Limb (tissue), 2 donors: ENCODE data around the gene RNPEPL1.

Source experiments
- DNase-seq, 2 donors: peaks; one replicate each; pipeline ENCODE4 v3.0.0-alpha.2; 2016; ENCODE audit errors: extremely low spot score in 2 of 2

Gene RNPEPL1

DNA sequence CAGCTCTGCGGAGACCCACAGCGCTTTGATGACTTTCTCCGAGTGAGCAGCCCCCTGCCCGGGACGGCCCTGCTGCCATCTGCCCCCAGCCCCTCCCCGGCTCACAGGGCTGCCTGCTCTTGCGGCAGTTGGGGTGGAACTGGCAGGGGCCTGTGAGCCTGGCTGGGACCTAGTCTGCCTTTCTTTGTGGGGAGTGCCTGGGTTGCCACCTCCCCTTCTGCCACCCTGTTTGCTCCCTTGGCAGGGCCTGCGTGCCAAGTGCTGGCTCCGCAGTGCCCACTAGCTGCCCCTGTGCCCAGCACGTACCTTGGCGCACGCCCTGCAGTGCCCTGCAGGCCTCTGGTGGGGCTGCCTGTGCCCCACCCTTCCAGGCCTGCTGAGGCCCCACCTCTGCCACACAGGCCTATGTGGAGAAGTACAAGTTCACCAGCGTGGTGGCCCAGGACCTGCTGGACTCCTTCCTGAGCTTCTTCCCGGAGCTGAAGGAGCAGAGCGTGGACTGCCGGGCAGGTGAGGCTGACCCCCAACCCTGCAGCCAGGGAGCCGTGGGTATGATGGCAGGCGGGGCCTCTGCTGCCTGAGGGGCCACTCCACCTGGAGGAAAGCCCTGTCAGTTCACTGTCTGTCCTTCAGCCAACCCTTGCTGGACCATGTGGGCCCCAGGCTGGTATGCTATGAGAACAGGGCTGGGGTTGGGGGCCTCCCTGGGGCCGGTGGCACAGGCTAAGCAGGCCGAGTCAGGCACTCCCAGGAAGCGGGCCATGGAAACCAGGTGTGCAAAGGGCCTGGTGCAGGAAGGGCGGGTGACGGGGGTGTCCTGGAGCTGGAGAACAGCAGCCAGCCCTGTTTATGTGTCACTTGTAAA, 7.0 kb downstream of the RNPEPL1 start:
- no peak for DNase-seq

DNA sequence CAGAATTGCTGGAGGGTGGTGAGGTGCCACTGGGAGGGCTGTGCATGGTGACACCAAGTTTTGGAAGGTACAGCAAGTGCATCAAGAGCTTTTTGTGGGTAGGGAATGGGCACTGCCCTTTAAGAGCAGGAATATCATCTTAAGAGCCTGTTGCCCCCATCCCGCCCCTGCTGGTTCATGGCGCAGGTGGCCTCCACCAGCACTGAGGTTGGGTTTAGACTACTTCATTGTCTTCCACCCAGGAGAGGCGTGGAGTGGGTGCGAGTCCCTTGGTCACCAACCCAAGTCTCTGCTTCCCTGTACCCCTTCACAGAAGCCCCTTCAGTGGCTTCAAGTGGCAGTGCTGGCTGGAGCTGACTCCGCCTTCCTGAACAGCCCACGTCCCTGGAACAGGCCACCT, 7.8 kb downstream of the RNPEPL1 start:
- no peak for DNase-seq

DNA sequence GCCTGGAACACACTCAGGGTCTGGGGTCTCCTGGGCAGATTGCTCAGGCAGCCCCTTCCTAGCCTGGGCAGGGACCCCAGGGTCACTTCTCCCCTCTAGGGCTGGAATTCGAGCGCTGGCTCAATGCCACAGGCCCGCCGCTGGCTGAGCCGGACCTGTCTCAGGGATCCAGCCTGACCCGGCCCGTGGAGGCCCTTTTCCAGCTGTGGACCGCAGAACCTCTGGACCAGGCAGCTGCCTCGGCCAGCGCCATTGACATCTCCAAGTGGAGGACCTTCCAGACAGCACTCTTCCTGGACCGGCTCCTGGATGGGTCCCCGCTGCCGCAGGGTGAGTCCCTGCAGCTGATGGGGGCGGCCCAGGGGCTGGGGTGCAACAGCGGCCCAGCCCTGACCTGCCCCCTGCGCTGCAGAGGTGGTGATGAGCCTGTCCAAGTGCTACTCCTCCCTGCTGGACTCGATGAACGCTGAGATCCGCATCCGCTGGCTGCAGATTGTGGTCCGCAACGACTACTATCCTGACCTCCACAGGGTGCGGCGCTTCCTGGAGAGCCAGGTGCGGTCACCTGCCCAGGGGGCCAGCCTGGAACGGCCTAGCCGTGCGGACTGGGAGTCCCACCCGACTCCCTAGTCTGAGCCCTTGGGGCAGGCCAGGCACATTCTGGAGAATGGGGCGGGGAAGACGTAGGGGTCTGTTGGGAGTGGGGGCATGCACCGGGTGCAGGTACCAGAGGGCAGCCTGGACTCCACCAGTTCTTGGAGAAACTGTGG, 8.3 kb downstream of the RNPEPL1 start:
- DNase-seq = no peak

DNA sequence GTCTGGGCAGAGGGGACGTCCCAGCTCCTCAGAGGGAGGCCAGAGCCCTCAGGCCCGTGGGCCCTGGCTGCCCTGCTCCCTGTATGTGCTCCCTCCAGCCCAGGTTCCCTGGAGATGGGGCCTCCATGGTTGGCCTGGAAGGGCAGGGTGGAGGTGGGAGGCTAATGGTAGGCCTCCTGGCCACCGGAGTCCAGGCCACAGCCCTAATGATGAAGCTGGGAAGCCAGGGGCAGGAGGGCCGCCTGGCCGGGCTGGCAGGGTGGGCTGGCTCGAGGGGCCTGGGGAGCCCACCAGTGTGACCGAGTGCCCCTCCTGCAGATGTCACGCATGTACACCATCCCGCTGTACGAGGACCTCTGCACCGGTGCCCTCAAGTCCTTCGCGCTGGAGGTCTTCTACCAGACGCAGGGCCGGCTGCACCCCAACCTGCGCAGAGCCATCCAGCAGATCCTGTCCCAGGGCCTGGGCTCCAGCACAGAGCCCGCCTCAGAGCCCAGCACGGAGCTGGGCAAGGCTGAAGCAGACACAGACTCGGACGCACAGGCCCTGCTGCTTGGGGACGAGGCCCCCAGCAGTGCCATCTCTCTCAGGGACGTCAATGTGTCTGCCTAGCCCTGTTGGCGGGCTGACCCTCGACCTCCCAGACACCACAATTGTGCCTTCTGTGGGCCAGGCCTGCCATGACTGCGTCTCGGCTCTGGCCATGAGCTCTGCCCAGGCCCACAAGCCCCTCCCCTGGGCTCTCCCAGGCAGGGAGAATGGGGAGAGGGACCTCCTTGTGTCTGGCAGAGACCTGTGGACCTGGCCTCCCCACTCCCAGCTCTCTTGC, 9.2 kb downstream of the RNPEPL1 start:
- no peak for DNase-seq

DNA sequence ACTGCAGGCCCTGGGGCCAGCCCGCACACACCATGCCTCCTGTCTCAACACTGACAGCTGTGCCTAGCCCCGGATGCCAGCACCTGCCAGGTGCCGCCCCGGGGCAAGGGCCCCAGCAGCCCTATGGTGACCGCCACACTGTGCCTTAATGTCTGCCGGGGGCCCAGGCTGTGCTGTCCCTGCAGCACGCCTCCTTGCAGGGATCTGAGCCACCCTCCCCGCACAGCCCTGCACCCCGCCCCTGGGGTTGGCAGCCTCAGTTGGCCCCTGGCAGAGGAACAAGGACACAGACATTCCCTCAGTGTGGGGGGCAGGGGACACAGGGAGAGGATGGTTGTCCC, 9.8 kb downstream of the RNPEPL1 start:
- no peak for DNase-seq

DNA sequence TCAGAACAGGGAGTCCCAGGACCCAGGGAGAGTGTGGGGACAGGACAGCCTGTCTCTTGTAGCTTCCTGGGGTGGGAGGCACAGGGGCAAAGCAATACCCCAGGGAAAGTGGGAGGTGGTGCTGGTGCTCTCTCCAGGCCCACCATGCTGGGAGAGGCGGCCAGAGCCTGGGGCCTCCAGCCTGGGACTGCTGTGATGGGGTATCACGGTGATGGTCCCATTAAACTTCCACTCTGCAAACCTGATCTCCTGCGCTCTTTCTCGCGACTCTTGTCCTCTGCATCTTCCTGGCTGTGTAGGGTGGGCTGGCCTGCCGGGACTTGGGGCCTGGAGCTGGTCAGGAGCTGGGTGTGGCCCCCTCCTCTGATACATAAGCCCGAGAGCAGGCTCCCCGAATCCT, 10.2 kb downstream of the RNPEPL1 start:
- no peak for DNase-seq

DNA sequence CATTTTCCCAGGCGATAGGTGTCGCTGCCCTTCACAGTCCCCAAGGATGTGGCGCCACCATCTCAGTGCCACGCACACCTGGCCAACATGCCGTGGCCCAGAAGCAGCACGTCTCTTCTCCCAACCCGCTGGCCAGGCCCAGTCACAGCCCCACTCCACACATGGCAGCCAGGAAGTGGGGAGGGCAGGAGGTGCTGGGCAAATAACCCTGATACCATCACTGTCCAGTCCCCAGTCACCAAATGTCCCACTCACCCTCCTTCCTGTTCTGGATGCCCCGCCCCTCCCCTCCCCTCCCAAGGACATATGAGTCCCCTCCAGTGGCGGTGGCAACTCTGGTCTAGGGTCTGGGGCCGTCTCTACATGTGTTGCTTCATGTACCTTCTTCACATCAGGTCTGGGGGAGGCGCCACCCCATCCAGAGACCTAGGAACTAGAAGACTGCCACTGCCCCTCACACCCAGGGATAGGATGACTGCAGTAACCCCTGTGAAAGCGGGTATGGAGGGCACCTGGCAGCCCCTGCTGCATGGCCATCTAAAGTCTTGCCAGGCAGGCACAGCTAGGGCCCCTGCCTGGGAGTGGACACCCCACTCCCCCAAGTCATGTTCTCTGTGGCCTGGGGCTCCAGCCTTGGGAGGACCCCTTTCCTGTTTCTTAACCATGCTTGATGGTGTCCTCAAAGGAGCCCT, 10.9 kb downstream of the RNPEPL1 start:
- DNase-seq = no peak

DNA sequence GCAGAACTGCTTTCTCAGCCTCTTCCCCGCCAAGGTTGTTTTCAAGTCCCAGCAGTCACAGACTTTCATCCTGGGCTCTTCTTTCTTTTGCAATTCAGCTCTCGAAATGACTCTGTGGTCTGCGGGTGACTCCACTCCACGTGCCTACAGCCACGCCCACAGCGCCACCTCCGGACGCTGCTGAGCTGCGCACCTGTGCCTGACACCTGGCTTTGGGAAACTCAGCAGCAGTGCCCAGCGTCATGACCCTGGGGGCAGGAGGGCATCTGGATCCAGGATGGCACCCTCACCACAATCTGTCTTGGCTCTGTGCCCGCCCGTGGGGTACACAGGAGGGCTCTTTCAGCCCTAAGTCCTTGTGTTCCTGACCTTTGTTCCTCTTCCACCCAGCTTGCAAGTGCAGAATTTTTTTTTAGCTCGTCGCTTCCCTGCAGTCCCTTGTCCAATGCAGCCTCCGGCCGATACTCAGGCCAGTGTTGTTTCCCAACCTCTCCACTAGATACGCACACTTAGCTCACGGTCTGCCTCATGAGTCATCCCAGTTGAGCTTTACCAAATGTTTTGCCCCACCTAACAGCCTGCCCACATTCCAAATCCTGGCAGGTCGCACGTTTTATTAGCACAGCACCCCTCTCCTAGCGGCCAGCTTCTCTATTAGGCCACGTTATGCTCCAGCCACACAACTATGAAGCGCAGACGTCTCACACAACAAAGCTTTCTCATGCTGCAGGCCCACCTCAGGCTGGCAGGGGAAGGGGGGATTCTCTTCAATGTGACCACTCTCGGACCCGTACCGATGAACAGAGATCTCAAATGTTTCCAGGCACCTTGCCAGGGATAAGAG, 11.7 kb downstream of the RNPEPL1 start:
- no peak for DNase-seq

DNA sequence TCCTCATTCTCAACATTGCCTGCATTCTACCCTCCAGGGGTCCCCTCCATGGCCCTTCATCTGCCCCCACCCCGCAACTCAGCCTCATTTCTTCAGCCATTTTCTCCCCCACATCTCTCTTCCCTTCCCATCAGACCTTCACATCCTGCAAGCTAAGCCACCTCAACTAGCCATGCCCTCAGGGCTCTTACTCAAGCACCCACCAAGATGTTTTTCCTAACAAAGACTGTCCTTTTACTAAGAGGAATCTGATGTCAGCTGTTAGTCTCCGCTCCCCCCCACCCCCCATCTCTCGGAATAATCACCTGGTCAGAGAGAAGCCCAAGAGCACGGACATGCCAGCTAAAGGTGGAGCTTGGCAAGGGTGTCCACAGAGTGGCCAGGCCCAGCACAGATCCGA, 13.5 kb downstream of the RNPEPL1 start:
- DNase-seq = no peak

DNA sequence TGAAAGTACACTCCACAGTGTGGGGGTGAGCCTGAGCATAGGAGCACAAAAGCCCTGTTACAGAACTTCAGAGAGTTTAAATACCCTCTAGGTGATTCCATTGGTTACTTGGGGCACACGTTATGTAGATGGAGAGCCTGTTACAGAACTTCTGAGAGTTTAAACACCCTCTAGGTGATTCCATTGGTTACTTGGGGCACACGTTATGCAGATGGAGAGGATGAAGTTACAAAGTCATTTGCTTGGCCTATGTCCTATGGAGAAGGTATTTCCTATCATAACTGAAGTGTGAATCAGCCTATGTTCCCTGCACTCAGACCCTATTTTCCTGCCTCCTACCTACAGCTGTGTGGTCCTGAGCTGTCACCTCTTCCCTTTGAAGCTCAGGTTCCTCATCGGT, 14.5 kb downstream of the RNPEPL1 start:
- DNase-seq = no peak

DNA sequence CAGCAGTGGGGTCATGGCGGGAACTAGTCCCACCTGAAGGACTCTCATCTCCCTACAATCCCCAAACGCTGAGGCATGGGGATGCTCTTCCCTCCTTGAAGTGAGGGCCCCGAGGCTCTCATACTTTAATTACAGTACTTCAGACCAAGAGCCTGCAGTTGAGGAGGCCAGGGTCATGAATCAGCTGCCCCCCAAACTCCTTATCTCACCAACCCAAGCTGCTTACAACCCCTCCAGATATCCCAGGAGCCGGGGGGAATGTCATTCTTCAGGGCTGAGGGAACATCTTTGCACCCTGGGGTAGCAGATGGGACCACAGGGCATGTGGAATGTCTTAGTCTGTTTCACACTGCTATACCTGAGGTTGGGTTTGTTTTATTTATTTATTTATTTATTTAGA, 15.5 kb downstream of the RNPEPL1 start:
- DNase-seq = no peak

DNA sequence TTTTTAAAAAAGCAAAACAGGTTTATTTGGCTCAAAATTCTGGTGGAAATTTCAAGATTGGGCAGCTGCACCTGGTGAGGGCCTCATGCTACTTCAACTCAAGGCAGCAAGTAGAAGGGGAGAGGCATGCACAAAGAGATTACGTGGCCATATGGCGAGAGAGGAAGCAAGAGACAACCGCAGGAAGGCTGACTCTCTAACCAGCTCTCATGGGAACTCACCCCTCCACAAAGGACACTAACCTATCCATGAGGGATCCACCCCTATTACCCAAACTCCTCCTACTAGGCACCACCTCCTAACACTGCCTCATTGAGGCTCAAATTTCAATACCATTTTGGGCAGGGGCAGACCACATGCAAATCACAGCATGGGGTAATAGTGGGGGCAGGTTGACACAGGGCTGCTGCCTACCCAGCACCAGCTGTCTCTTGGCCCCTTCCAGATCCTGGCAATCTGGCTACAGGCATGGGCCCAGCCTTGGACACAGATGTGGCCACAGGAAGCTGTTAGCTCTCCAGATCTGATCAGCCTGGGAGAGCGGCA, 16.3 kb downstream of the RNPEPL1 start:
- no peak for DNase-seq

DNA sequence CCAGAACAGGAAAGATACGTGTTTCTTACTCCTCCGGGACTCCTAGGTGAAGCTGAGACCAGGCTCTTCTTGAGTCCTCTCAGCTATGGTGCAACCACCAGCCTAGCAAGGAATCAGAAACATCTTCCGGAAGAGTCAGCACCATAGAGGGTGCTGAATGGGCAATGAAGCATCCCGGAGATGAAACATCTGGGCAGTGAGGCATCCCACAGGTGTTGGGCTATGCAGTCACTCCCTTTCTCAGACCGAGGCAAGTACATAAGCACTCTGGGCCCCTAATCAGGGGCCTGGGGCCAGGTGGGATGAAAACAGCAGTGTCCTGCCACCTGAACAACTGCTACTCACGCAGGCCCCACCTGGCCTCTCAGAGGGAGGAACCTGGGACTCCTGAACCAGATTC, 16.8 kb downstream of the RNPEPL1 start:
- no peak for DNase-seq

DNA sequence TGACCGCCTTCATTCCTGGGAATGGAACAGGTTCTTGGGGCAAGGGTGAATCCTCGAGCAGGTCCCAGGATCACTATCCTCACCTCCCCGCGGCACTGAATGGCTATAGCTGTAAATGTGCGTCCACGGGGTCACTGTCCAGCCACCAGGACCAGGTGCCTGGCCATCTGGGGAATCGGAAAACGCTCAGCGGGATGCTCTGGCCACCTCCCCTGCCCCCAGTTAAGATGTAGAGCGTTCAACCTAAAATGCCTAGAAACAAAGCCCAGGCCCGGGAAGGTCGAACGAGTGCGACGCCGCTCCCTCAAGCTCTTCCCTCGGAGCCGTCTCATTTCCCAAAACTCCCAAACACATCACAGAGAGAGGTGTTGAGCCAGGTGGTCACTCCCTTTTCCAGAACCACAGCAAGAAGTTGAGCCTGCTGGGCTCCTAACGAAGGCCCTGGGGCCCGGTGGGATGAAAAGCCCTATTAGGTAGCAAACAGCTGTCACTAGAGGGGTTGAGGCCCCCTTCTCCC, 17.5 kb downstream of the RNPEPL1 start:
- no peak for DNase-seq

DNA sequence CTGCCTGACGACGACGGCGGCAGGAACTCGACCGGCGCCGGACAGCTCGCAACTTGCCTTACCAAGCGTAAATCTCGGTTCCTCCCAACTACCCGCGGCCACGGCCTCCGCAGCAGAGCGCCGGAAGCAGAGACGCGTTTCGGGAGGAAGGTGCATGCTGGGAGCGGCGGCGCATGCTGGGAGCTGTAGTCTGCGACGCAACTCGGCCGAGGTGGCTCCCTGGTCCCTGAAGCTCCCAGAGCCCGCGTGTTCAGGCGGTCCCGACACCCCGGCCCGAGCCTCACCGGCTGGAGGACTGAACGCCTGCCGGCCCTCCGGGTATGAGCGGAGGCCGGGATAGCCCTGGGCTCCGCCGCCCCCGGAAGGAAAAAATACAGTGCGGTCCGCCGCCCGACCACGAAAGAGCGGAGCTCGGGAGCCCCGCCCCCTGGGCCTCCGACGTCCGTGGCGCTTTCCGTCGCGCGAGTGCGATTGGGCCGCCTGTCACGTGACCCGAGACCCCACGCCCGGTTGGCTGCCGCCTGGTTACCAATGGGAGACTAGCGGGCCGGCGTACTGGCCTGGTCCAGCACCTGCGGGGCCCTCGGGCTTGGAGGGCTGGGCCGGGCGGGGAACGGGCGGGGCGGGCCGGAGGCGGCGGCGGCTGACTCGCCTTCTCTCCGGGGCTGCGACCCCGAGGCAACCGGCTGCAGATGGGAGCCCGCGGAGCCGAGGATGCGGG, 18.1 kb downstream of the RNPEPL1 start, which contains the start of gene CAPN10:
Gene CAPN10 (plus strand): TSS at position 537 of the 721 bp plus-strand sequence. CDS start 178 bp downstream, at position 715.
- peak; percentile 98 for DNase-seq

DNA sequence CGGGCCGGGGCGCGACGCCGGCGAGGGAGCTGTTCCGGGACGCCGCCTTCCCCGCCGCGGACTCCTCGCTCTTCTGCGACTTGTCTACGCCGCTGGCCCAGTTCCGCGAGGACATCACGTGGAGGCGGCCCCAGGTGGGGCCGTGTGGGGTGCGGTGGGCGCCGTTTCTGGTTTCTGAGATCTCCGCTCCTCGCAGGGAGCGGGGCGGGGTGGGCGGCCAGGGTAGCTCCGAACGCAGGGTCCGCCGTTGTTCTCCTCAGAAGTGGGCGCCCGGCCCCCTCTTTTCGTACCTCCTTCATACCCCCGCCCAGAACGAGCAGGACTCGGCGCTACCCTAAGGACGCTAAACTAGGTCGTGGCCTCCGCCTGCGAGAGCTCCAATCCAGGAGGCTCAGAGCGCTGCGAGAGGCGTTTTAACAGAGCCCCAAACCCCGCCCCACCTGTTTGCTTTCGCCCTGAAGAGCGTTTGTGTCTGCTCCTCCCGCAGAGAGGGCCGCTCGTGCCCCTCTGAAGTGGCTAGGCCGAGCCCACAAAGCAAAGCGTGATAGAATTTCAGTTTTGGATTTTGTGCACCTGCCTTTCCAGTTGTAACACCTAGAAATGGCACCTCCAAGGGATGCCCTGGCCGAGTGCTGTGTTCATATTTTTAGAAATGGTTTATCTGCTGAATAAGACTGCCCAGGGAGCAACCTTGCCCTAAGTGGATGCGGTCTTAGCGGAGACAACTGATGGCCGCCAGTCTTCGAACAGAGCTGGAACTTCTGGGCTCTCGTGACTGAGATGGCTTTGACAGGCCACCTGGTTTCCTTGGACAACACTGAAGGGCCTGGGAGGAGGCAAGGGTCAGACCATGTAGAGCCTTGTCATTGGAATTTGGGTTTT, 18.9 kb downstream of the RNPEPL1 start:
- DNase-seq = no peak

DNA sequence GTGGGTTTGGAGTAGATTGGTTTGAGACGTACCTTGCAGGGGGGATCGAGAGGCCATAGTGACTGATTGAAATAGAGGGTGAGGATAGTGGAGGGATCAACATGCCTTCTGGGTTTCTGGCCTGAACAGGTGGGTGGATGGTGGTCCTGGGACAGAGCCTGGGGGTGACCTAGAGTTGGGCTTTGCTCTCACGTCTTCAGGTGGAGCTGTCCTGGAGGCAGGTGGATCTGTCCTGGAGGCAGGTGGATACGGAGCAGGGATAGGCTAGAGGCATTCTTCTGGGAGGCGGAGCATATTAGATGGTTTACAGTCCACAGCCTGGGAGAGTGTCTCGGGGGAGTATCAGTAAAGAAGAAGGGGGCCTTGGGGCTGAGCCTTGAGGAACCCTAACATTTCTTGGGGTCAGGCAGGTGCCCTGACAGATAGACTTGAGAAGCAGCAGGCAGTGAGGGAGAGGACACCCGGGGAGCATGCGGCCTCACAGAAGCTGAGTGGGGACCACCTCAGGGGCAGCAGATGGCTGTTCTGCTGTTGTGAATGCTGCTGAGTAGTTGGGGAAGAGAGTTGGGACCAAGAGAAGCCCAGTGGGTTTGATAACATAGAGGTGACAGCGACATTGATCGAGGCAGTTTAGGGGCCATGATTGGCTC, 19.8 kb downstream of the RNPEPL1 start:
- DNase-seq = no peak

DNA sequence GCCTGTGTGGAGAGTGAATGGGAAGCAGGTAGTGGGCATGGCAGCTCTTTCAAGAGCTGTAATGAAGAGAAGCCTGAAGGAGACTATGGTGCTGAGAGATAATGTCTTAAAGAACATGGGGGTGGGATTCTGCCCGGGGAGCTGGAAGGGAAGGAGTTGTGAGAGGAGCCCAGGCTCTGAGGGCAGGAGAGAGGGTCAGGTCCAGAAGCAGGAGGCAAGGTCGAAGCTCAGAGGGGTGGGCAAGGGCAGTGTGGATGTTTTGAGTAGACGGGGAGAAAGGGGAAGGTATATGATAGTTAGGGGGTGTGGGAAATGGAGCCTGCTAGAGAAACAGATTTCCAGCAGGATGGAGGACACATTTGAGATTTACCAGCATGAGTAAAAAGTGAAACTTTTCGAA, 20.4 kb downstream of the RNPEPL1 start:
- no peak for DNase-seq
